Loucy (cell line): ENCODE data around the gene CCDC88C.
"Not testable (repeated sequence)": the region's sequence is repeated elsewhere in the genome, so short reads cannot be mapped to it uniquely, and the experiment has no call there.

Experiments
- H2AFZ ChIP-seq: fragments of 200-600 bp; sonication (generic); 2 replicates; pipeline ENCODE4 v1.6.0; 2016; ENCODE audit warnings: antibody characterized with exemption, mild to moderate bottlenecking, low read length, moderate library complexity
- H3F3A ChIP-seq: fragments of 200-600 bp; 2 replicates; pipeline ENCODE4 v1.6.0; 2016; ENCODE audit warnings: antibody characterized with exemption, low read depth, mild to moderate bottlenecking
- H3K27me3 ChIP-seq: fragments of 200-600 bp; sonication (generic); 2 replicates; pipeline ENCODE4 v1.6.1; 2014; ENCODE audit warnings: low read length, mild to moderate bottlenecking; ENCODE audit not compliant: insufficient read depth, poor library complexity, severe bottlenecking
- H3K36me3 ChIP-seq: fragments of 200-600 bp; sonication (generic); 2 replicates; pipeline ENCODE4 v1.6.1; 2016; ENCODE audit warnings: low read length; ENCODE audit not compliant: insufficient read depth
- H3K4me1 ChIP-seq: fragments of 200-600 bp; sonication (generic); 2 replicates; pipeline ENCODE4 v1.5.1; 2014; ENCODE audit warnings: low read length, mild to moderate bottlenecking; ENCODE audit not compliant: insufficient read depth, poor library complexity, severe bottlenecking
- H3K4me2 ChIP-seq: fragments of 200-600 bp; sonication (generic); 2 replicates; pipeline ENCODE4 v1.6.0; 2014; ENCODE audit warnings: antibody characterized with exemption, low read length, low read depth, mild to moderate bottlenecking; ENCODE audit not compliant: poor library complexity, severe bottlenecking
- H3K4me3 ChIP-seq: fragments of 200-600 bp; sonication (generic); 2 replicates; pipeline ENCODE4 v1.5.1; 2014; ENCODE audit warnings: low read length, mild to moderate bottlenecking, mixed read lengths; ENCODE audit not compliant: poor library complexity, severe bottlenecking
- H3K79me2 ChIP-seq: fragments of 200-600 bp; sonication (generic); 2 replicates; pipeline ENCODE4 v1.6.1; 2014; ENCODE audit warnings: low read length; ENCODE audit not compliant: insufficient read depth
- H3K9ac ChIP-seq: fragments of 200-600 bp; sonication (generic); 2 replicates; pipeline ENCODE4 v1.6.0; 2014; ENCODE audit warnings: mild to moderate bottlenecking, low read depth, low read length, moderate library complexity; ENCODE audit not compliant: poor library complexity, severe bottlenecking
- H3K9me2 ChIP-seq: fragments of 200-600 bp; sonication (generic); replicated peaks from 2 replicates; pipeline ENCODE4 v1.6.1; 2016; ENCODE audit warnings: low read depth, low read length, mixed read lengths
- H3K9me3 ChIP-seq: fragments of 200-600 bp; sonication (generic); 2 replicates; pipeline ENCODE4 v1.6.1; 2014; ENCODE audit warnings: mild to moderate bottlenecking, antibody characterized with exemption, low read length, low read depth; ENCODE audit not compliant: insufficient read depth
- H4K20me1 ChIP-seq: fragments of 200-600 bp; sonication (generic); 2 replicates; pipeline ENCODE4 v1.6.0; 2014; ENCODE audit warnings: antibody characterized with exemption, low read length, mild to moderate bottlenecking; ENCODE audit not compliant: insufficient read depth, poor library complexity, severe bottlenecking
- CTCF ChIP-seq: fragments of 200-600 bp; sonication (generic); conservative IDR thresholded peaks from 2 replicates; pipeline ENCODE4 v1.5.1; 2014; ENCODE audit warnings: mild to moderate bottlenecking, antibody characterized with exemption, low read length
- EZH2phosphoT487 ChIP-seq: fragments of 200-600 bp; IDR thresholded peaks from 2 replicates; pipeline ENCODE4 v1.6.1; 2018; ENCODE audit warnings: antibody characterized with exemption, mild to moderate bottlenecking, moderate library complexity, borderline replicate concordance

Gene CCDC88C

GRCh38 chr14:91270188-91270587 is 147.4 kb downstream of the CCDC88C start:
- Histone ChIP-seq H3F3A (no peaks in the 10 kb centered on the region), H3K79me2 (no peaks in the 10 kb centered on the region), H4K20me1 (no peaks in the 10 kb centered on the region), H3K9me2 (no peaks in the 10 kb centered on the region), H3K4me1 (no peaks in the 10 kb centered on the region), H3K9me3 (no peaks in the 10 kb centered on the region), H3K36me3 (peaks cover 38% of the 10 kb centered on the region; the same call in 1 of the 2 replicates), H3K4me2 (no peak overlapping the region), H3K27me3 (no peaks in the 10 kb centered on the region), H3K9ac (no peak overlapping the region), H3K4me3 (no peak overlapping the region), H2AFZ (no peak overlapping the region)
- TF ChIP-seq CTCF, result no peak
- no peak for TF ChIP-seq EZH2phosphoT487

GRCh38 chr14:91269076-91269991 is 148.3 kb downstream of the CCDC88C start:
- Histone ChIP-seq H2AFZ (no peak overlapping the region), H3K36me3 (peaks cover 29% of the 10 kb centered on the region; the same call in 1 of the 2 replicates), H3K9ac (no peak overlapping the region), H3K4me2 (no peak overlapping the region), H3K9me3 (no peaks in the 10 kb centered on the region), H3K4me1 (no peaks in the 10 kb centered on the region), H4K20me1 (no peaks in the 10 kb centered on the region), H3K79me2 (no peaks in the 10 kb centered on the region), H3K9me2 (no peaks in the 10 kb centered on the region), H3F3A (no peaks in the 10 kb centered on the region), H3K27me3 (no peaks in the 10 kb centered on the region), H3K4me3 (no peak overlapping the region)
- TF ChIP-seq EZH2phosphoT487 (no peak), CTCF (no peak)

- H3K9me3 ChIP-seq, result no peaks in the 10 kb centered on the region
- H3F3A ChIP-seq, result no peaks in the 10 kb centered on the region
- TF ChIP-seq CTCF (no peak), EZH2phosphoT487 (no peak)
- H4K20me1 ChIP-seq, result no peaks in the 10 kb centered on the region
- no peaks in the 10 kb centered on the region for H3K27me3 ChIP-seq
- H3K36me3 ChIP-seq, result peaks cover 16% of the 10 kb centered on the region; the same call in 1 of the 2 replicates
- H3K79me2 ChIP-seq, result no peaks in the 10 kb centered on the region
- no peaks in the 10 kb centered on the region for H3K9me2 ChIP-seq
- H2AFZ ChIP-seq, result no peak overlapping the region
- H3K4me3 ChIP-seq, result no peak overlapping the region
- no peak overlapping the region for H3K4me2 ChIP-seq
- no peaks in the 10 kb centered on the region for H3K4me1 ChIP-seq
- H3K9ac ChIP-seq, result no peak overlapping the region
These were observed 149.6 kb downstream of the CCDC88C start for GRCh38 chr14:91267965-91268437.

- not testable (repeated sequence) for H3K4me2 ChIP-seq, H3K9ac ChIP-seq, H3K4me3 ChIP-seq, H3F3A ChIP-seq, H3K9me3 ChIP-seq, H4K20me1 ChIP-seq, H3K36me3 ChIP-seq, H3K27me3 ChIP-seq, H3K9me2 ChIP-seq, H3K4me1 ChIP-seq, H2AFZ ChIP-seq, H3K79me2 ChIP-seq
These were observed 151.3 kb downstream of the CCDC88C start for GRCh38 chr14:91266276-91266675.
